OCI-LY1 (cell line): ENCODE data around the gene TMEM30A.

ENCODE experiments used
- H2AFZ ChIP-seq: fragments of 200-600 bp; sonication (generic), shearing (Covaris generic); 2 replicates; pipeline ENCODE4 v1.6.0; 2014; ENCODE audit warnings: antibody characterized with exemption, mild to moderate bottlenecking, low read length
- H3F3A ChIP-seq: fragments of 200-600 bp; sonication (generic), shearing (Covaris generic); 2 replicates; pipeline ENCODE4 v1.6.0; 2014; ENCODE audit warnings: mild to moderate bottlenecking, antibody characterized with exemption, low read length, moderate library complexity; ENCODE audit not compliant: insufficient read depth
- H3K27ac ChIP-seq: fragments of 200-600 bp; sonication (generic); 2 replicates; pipeline ENCODE4 v1.5.1; 2014; ENCODE audit warnings: low read length, mixed run types, mild to moderate bottlenecking, low read depth; ENCODE audit not compliant: poor library complexity, severe bottlenecking
- H3K27me3 ChIP-seq: fragments of 200-600 bp; sonication (generic); 2 replicates; pipeline ENCODE4 v1.6.0; 2014; ENCODE audit warnings: antibody characterized with exemption, mild to moderate bottlenecking, low read length, moderate library complexity; ENCODE audit not compliant: insufficient read depth
- H3K36me3 ChIP-seq: fragments of 200-600 bp; sonication (generic); 2 replicates; pipeline ENCODE4 v1.6.1; 2014; ENCODE audit warnings: mild to moderate bottlenecking, antibody characterized with exemption, low read length, moderate library complexity, mixed read lengths; ENCODE audit not compliant: insufficient read depth
- H3K4me1 ChIP-seq: fragments of 200-600 bp; sonication (generic); 2 replicates; pipeline ENCODE4 v1.5.1; 2014; ENCODE audit warnings: mild to moderate bottlenecking, low read length, moderate library complexity; ENCODE audit not compliant: insufficient read depth, severe bottlenecking
- H3K4me2 ChIP-seq: fragments of 200-600 bp; sonication (generic), shearing (Covaris generic); 2 replicates; pipeline ENCODE4 v1.6.1; 2014; ENCODE audit warnings: low read length
- H3K4me3 ChIP-seq: fragments of 200-600 bp; sonication (generic); 2 replicates; pipeline ENCODE4 v1.5.1; 2014; ENCODE audit warnings: low read length, low read depth, mild to moderate bottlenecking, mixed read lengths; ENCODE audit not compliant: poor library complexity, severe bottlenecking
- H3K79me2 ChIP-seq: fragments of 200-600 bp; shearing (Covaris generic); 2 replicates; pipeline ENCODE4 v1.6.1; 2016; ENCODE audit warnings: mixed run types, low read length, mixed read lengths; ENCODE audit not compliant: insufficient read depth
- H3K9ac ChIP-seq: fragments of 200-600 bp; sonication (generic), shearing (Covaris generic); 2 replicates; pipeline ENCODE4 v1.6.1; 2014; ENCODE audit warnings: mild to moderate bottlenecking, low read length, mixed read lengths
- H3K9me2 ChIP-seq: fragments of 200-600 bp; sonication (generic), shearing (Covaris generic); 2 replicates; pipeline ENCODE4 v1.6.1; 2014; ENCODE audit warnings: low read depth, mild to moderate bottlenecking, low read length, mixed read lengths
- H3K9me3 ChIP-seq: fragments of 200-600 bp; shearing (Covaris generic); 2 replicates; pipeline ENCODE4 v1.6.1; 2014; ENCODE audit warnings: low read length, mixed read lengths
- H4K20me1 ChIP-seq: fragments of 200-600 bp; sonication (generic), shearing (Covaris generic); 2 replicates; pipeline ENCODE4 v1.6.0; 2016; ENCODE audit warnings: mild to moderate bottlenecking, low read length; ENCODE audit not compliant: insufficient read depth
- CTCF ChIP-seq: fragments of 200-600 bp; sonication (generic), shearing (Covaris generic); IDR thresholded peaks from 2 replicates; pipeline ENCODE4 v1.5.1; 2017; ENCODE audit warnings: mild to moderate bottlenecking, antibody characterized with exemption, low read length, moderate library complexity, mixed read lengths
- EZH2 ChIP-seq: fragments of 200-600 bp; sonication (generic), shearing (Covaris generic); IDR thresholded peaks from 2 replicates; pipeline ENCODE4 v1.8.0; 2017; ENCODE audit warnings: borderline replicate concordance, mixed run types, mild to moderate bottlenecking, antibody characterized with exemption, low read length, moderate library complexity, mixed read lengths

Gene TMEM30A

DNA sequence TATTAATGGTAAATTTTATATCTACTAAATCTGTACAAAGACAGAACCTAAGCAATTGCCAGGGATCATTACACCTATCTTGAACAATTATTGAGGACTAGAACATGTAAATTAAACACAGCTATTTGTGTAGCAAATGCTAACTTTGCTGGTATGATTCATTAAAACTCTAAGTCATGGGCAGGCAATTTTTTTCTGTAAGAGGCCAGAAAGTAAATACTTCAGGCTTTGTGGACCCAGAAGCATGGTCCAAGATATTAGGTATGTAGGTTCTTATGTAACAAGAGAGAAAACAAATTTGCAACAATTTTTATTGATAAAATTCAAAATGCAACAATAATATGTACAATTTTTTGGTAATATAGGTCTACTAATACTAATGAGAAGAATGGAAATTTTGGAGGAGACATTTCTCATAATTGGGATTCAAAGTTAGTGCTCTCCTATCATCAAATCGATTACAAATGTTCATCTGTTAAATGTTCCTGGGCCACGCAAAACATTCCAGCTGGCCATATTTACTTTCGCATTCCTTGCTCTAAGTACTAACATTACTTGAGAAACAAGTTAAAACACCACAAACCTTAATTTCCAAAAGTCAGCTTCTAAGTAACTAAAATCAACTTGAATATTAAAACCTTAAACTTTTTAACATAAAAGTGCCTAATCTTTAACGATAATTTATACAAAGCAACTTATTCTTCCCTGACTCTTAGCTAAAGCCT lies 4.3 kb downstream of the TMEM30A start:
- H3K9me3 ChIP-seq, result no peaks in the 10 kb centered on the region
- peaks cover 89% of the 10 kb centered on the region for H3K79me2 ChIP-seq
- H3K9me2 ChIP-seq, result no peaks in the 10 kb centered on the region
- no peaks in the 10 kb centered on the region for H3K27me3 ChIP-seq
- H3K4me3 ChIP-seq, result no peak overlapping the region
- peaks cover 42% of the 10 kb centered on the region for H3K4me1 ChIP-seq
- H3K9ac ChIP-seq, result no peak overlapping the region
- H3K36me3 ChIP-seq, result peaks cover 6% of the 10 kb centered on the region; the same call in 1 of the 2 replicates
- no peaks in the 10 kb centered on the region for H3F3A ChIP-seq
- no peak overlapping the region for H2AFZ ChIP-seq
- TF ChIP-seq CTCF (no peak), EZH2 (no peak)
- peak overlapping the region; percentile 4; the same call in 1 of the 2 replicates for H3K4me2 ChIP-seq
- no peaks in the 10 kb centered on the region for H4K20me1 ChIP-seq
- H3K27ac ChIP-seq, result no peak overlapping the region

GRCh38 chr6:75279418-75279817 lies 5.2 kb downstream of the TMEM30A start:
- Histone ChIP-seq H3K27ac (no peak overlapping the region), H3K4me3 (no peak overlapping the region), H3K79me2 (peaks cover 91% of the 10 kb centered on the region), H3K36me3 (peaks cover 6% of the 10 kb centered on the region; the same call in 1 of the 2 replicates), H3K4me1 (peaks cover 42% of the 10 kb centered on the region), H4K20me1 (no peaks in the 10 kb centered on the region), H3K4me2 (no peak overlapping the region), H3K9ac (no peak overlapping the region), H3K9me2 (no peaks in the 10 kb centered on the region), H3F3A (no peaks in the 10 kb centered on the region), H3K27me3 (no peaks in the 10 kb centered on the region), H2AFZ (no peak overlapping the region), H3K9me3 (no peaks in the 10 kb centered on the region)
- no peak for TF ChIP-seq EZH2
- no peak for TF ChIP-seq CTCF

- Histone ChIP-seq H3K79me2 (peaks cover 90% of the 10 kb centered on the region), H2AFZ (no peak overlapping the region), H4K20me1 (no peaks in the 10 kb centered on the region), H3K4me2 (no peak overlapping the region), H3F3A (no peaks in the 10 kb centered on the region), H3K9me3 (no peaks in the 10 kb centered on the region), H3K4me1 (peaks cover 41% of the 10 kb centered on the region), H3K4me3 (no peak overlapping the region), H3K36me3 (peaks cover 11% of the 10 kb centered on the region), H3K27me3 (no peaks in the 10 kb centered on the region), H3K27ac (no peak overlapping the region), H3K9me2 (no peaks in the 10 kb centered on the region), H3K9ac (no peak overlapping the region)
- no peak for TF ChIP-seq EZH2
- TF ChIP-seq CTCF, result no peak
Observed at GRCh38 chr6:75278474-75279077, 6.0 kb downstream of the TMEM30A start.
